ENCODE data around the gene MTR.

The MTR gene

GRCh38 chr1:236945002-236945401 is 149.9 kb downstream of the MTR start:
- TF ChIP-seq, protein P1, sequence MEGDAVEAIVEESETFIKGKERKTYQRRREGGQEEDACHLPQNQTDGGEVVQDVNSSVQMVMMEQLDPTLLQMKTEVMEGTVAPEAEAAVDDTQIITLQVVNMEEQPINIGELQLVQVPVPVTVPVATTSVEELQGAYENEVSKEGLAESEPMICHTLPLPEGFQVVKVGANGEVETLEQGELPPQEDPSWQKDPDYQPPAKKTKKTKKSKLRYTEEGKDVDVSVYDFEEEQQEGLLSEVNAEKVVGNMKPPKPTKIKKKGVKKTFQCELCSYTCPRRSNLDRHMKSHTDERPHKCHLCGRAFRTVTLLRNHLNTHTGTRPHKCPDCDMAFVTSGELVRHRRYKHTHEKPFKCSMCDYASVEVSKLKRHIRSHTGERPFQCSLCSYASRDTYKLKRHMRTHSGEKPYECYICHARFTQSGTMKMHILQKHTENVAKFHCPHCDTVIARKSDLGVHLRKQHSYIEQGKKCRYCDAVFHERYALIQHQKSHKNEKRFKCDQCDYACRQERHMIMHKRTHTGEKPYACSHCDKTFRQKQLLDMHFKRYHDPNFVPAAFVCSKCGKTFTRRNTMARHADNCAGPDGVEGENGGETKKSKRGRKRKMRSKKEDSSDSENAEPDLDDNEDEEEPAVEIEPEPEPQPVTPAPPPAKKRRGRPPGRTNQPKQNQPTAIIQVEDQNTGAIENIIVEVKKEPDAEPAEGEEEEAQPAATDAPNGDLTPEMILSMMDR (IDR thresholded peaks at IDR 0.05; ENCODE audit: insufficient read depth, low read length, missing control alignments), result no peak
- ChIA-PET POLR2A (no interaction called here), CTCF (no interaction called here)
- no peak for DNase-seq (ENCODE audit: low read depth, low spot score)
- H3K4me3 ChIP-seq (ENCODE audit: low read depth, low read length), result no peak overlapping the region

DNA sequence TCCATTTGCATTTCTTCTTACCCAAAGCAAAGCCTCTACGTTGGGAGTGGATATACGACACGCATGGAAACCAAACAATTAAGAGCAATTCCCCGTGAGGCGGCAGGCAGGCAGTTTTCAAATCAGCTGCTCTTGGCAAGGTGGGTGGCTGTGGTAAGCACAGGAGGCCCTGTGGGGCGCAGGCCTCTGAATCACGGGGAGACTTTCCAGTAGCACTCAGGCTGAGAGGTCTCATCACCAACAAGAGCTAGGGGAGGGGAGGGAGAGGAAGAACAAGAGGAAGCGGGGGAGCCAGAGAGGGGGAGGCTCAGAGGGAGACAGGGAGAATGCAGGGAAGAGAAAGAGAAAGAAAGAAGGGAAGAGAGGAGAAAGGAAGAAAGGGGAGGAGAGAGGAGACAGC is 152.7 kb downstream of the MTR start:
- ChIA-PET CTCF (no interaction called here), POLR2A (no interaction called here)
- H3K4me3 ChIP-seq (ENCODE audit: low read depth, low read length), result no peak overlapping the region
- no peak for DNase-seq (ENCODE audit: low read depth, low spot score)
- TF ChIP-seq, protein P1 (IDR thresholded peaks at IDR 0.05; ENCODE audit: insufficient read depth, low read length, missing control alignments), result no peak

DNA sequence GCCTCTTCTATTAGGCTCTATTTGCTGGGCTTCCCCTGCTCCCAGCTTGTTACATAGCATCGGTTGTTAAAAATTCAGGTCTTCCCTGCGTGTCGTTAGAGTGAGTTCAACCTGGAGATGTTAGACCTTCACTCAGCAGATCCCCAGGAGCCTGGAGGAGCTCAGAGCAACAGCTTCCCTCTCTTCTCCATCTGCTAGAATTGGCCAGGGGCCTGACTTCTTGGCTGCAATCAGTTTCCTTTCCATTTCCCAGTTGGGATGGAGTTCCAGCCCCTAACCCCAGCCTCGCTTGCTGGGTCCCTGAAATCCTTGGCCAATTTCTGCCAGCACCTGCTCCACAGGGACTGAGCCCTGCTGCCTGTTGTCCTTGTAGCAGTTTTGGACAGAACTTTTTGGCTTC is 153.3 kb downstream of the MTR start:
- ChIA-PET CTCF (no interaction called here), POLR2A (no interaction called here)
- DNase-seq (ENCODE audit: low read depth, low spot score), result no peak

DNA sequence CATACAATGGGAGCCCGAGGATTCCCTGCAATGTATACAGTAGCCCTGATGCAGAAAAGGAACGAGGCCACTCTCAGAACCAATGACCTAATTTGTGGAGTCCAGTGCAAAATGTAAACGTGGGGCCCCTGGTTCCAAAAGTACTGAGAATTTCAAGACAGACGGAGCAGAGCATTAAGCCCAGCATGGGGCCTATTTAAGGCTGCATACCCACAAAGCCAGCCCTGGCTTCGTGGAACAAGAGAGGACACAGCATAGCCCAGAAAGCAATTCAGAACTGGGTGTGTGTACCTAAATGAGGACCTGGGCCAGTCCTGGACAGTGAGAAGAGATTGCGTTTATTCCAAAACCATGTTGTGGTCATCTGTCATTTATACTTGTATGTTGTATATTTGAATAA is 153.9 kb downstream of the MTR start:
- ChIA-PET CTCF (no interaction called here), POLR2A (no interaction called here)
- no peak overlapping the region for H3K4me3 ChIP-seq (ENCODE audit: low read depth, low read length)
- TF ChIP-seq, protein P1 (IDR thresholded peaks at IDR 0.05; ENCODE audit: insufficient read depth, low read length, missing control alignments), result no peak
- no peak for DNase-seq (ENCODE audit: low read depth, low spot score)

More for the DNA sequence above, 153.3 kb downstream of the MTR start:
- H3K4me3 ChIP-seq (ENCODE audit: low read depth, low read length), result no peak overlapping the region
- TF ChIP-seq, protein P1 (IDR thresholded peaks at IDR 0.05; ENCODE audit: insufficient read depth, low read length, missing control alignments), result no peak

GRCh38 chr1:236950365-236950764 is 155.3 kb downstream of the MTR start:
- no peak overlapping the region for H3K4me3 ChIP-seq (ENCODE audit: low read depth, low read length)
- ChIA-PET POLR2A (no interaction called here), CTCF (no interaction called here)
- no peak for DNase-seq (ENCODE audit: low read depth, low spot score)
- TF ChIP-seq, protein P1 (IDR thresholded peaks at IDR 0.05; ENCODE audit: insufficient read depth, low read length, missing control alignments), result no peak

DNA sequence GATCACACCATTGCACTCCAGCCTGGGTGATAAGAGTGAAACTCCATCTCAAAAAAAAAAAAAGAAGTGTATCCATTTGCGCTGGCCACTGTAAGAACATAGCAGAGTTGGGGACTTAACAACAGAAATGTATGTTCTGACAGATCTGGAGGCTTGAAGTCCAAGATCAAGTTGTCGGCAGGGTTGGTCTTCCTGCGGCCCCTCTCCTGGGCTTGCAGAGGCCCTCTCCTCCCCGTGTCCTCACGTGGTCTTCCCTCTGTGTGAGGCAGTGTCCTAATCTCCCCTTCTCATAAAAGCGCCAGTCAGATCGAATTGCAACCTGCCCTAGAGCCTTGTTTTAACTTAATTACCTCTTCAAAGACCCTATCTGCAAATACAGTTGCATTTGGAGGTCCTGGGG is 156.6 kb downstream of the MTR start:
- ChIA-PET POLR2A (no interaction called here), CTCF (no interaction called here)
- DNase-seq (ENCODE audit: low read depth, low spot score), result no peak
- H3K4me3 ChIP-seq (ENCODE audit: low read depth, low read length), result no peak overlapping the region
- TF ChIP-seq, protein P1 (IDR thresholded peaks at IDR 0.05; ENCODE audit: insufficient read depth, low read length, missing control alignments), result no peak
